ENCODE measurements around the gene RNF44. TPM values are rescaled to one million over a fixed set of nuclear protein-coding genes. Genes with fewer than 3 reads are reported as not detected.

RNF44 gene
- total and polyA plus RNA-seq, 2 donors (not counting 3 experiments of a cell fraction or from before 2014, with no cell fraction given), result 19.8 to 50.2 TPM

DNA sequence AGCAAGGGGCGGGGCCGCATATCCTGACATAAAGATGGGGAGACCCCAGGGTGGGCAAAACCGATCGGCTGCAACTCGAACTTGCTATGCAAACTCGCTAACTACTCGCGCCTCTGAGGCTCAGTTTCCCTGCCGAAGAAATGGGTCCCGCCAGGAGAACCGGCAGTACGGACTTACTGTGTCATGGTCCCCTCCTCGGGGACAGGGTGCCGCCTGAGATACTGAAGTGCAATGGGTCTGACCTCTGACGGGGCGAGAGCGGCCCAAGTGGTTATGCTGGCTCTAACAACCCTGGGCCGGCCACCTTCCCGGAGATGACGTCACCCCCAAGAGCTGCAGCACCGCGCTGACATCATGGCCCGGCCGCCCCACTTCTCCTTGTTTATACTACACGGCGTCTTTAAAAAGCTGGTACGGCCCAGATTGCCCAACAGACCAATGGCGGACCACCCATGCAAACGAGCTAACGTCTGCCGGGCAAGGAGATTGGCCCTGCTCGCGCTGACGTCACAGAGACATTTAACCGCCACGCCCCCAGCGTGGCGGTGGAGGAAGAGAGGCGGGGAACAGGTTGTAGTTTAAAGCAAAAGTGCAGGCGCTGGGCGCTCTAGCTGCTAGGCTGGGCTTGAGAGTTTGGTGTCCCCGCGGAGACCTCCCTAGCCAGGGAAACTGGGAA is 490 bp upstream of the RNF44 start:
- peak; percentile 98 for FAIRE-seq
- no TSS peak for BruUV-seq (replicated peaks)
- POLR2A ChIA-PET, result interaction anchor here (0.5 to 1.6 kb wide), 5 partner anchors 90 to 457 kb away, joined by 4 to 6 read pairs (median 4); partner anchors contain the start of genes FAF2 and NOP16

DNA sequence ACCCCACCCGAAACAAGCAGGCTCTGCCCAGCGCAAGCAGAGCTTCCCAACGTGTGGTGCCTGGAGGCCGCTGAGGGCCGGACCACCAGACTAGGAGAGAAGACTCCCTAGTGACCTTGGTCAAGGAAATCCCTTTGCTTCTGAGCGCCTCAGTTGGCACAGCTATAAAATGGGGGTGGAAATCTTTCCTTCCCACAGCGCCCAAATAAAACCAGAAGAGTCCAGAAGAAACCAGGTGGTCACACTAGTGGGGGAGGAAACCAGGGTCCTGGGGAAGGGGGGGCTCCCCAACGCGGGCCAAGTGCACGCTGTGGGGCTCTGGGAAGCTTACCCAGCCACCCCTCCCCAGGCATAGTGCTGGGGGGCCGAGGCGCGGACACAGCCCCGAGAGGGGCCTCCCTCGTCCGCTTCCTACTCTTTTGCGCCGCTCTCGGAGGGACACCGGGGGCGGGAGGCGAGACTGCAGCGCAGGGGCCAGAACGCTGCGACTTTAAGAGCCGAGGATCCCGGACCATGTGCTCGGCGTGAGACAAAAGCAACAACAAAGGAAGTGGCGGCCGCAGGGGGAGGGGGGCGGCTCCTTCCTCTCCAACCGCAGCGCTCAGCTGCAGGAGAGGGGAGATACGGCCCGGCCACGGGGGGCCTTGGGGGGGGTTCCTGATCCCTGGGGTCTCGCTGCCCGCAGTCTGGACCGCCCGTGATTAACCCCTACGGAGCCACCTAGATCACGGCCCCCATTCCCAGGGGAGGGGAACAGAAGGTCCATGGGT is 885 bp downstream of the RNF44 start:
- ChIA-PET POLR2A (interaction anchor here (0.6 kb wide), 2 partner anchors 11 to 470 kb away, joined by 3 to 5 read pairs; partner anchors contain the start of gene UIMC1), CTCF (interaction anchor here (1.0 to 5.0 kb wide), 5 partner anchors 34 to 171 kb away, joined by 3 to 27 read pairs (median 3); partner anchors contain the start of genes ARL10, CLTB and FAF2)
- peak; percentile 82 for DNase-seq (ENCODE audit: low read depth, low spot score)
- TF ChIP-seq GATA2 (IDR thresholded peaks at IDR 0.05; ENCODE audit: insufficient read depth, insufficient read length, low read depth, low read length) (no peak), POLR2AphosphoS5 (IDR thresholded peaks at IDR 0.05; ENCODE audit: insufficient read depth, low read depth, low read length) (peak; percentile 26), POLR2A (IDR thresholded peaks at IDR 0.05; ENCODE audit: low read depth, low read length) (peak; percentile 76), MYC (IDR thresholded peaks at IDR 0.05; ENCODE audit: low read depth, low read length) (peak; percentile 94)
- TF ChIP-seq, protein P1, sequence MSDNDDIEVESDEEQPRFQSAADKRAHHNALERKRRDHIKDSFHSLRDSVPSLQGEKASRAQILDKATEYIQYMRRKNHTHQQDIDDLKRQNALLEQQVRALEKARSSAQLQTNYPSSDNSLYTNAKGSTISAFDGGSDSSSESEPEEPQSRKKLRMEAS (IDR thresholded peaks at IDR 0.05; ENCODE audit: insufficient read depth, insufficient read length), result peak; percentile 93
- Histone ChIP-seq H3K4me1 (ENCODE audit: control insufficient read depth, extremely low read depth, insufficient read depth, low read length) (peaks cover 44% of the 10 kb centered on the region), H3K4me2 (ENCODE audit: insufficient read depth, low read length) (peak overlapping the region; percentile 70), H3K27ac (ENCODE audit: insufficient read depth, low read depth, low read length) (peak overlapping the region; percentile 83), H4K20me1 (replicated peaks; ENCODE audit: control insufficient read depth, extremely low read depth, insufficient read depth, low read length) (no peaks in the 10 kb centered on the region), H3K9me1 (replicated peaks; ENCODE audit: control insufficient read depth, extremely low read depth, insufficient read depth, low read length) (no peaks in the 10 kb centered on the region), H3K9me3 (replicated peaks; ENCODE audit: control insufficient read depth, insufficient read depth, low read length) (no peaks in the 10 kb centered on the region), H3K9ac (replicated peaks; ENCODE audit: extremely low read depth, insufficient read depth, low read length) (peak overlapping the region; percentile 86), H3K4me3 (replicated peaks in 1 of 3; ENCODE audit: insufficient read depth in 1 of 3, low read depth in 1 of 3, low read length in 3 of 3) (peak overlapping the region; percentile 53 to 79 (median 73)), H3K36me3 (ENCODE audit: control insufficient read depth in 2 of 2, extremely low read depth in 1 of 2, insufficient read depth in 2 of 2, low read length in 2 of 2) (peaks cover 0 to 6% of the 10 kb centered on the region in 2 experiments), H3K79me2 (ENCODE audit: control insufficient read depth, insufficient read depth, low read length) (peaks cover 33% of the 10 kb centered on the region), H2AFZ (ENCODE audit: low read depth, low read length) (peak overlapping the region; percentile 4), H3K27me3 (ENCODE audit: control insufficient read depth in 2 of 2, insufficient read depth in 2 of 2, low read length in 2 of 2) (no peaks in the 10 kb centered on the region)
- peak; percentile 89 for FAIRE-seq
- TSS peak; percentile 28 for BruUV-seq (replicated peaks)
- dilution Hi-C loops (cut with MboI; ENCODE audit: extremely low pct_ligation_motif_present, low sequenced_read_pairs), result no loop called here
- intact Hi-C loops (cut with micrococcal nuclease), result loop anchor here (2.0 to 10.0 kb wide), 4 partner anchors 78 to 958 kb away; partner anchors contain the start of genes KIAA1191 and PDLIM7

More for the DNA sequence above, 490 bp upstream of the RNF44 start:
- dilution Hi-C loops (cut with MboI; ENCODE audit: extremely low pct_ligation_motif_present, low sequenced_read_pairs), result no loop called here
- intact Hi-C loops (cut with micrococcal nuclease), result loop anchor here (1.0 to 10.0 kb wide), 9 partner anchors 77 to 957 kb away; partner anchors contain the start of genes CLTB, FAF2, HIGD2A and KIAA1191
- peak overlapping the region; percentile 83 for H3K27ac ChIP-seq (ENCODE audit: insufficient read depth, low read depth, low read length)
- H2AFZ ChIP-seq (ENCODE audit: low read depth, low read length), result peak overlapping the region; percentile 88
- CTCF ChIA-PET, result interaction anchor here (0.7 to 5.0 kb wide), 10 partner anchors 21 to 123 kb away, joined by 3 to 27 read pairs (median 4); partner anchors contain the start of genes CLTB and FAF2
- H3K27me3 ChIP-seq (ENCODE audit: control insufficient read depth in 2 of 2, insufficient read depth in 2 of 2, low read length in 2 of 2), result no peaks in the 10 kb centered on the region
- DNase-seq (ENCODE audit: low read depth, low spot score), result peak; percentile 99
- no peaks in the 10 kb centered on the region for H3K9me3 ChIP-seq (replicated peaks; ENCODE audit: control insufficient read depth, insufficient read depth, low read length)
- peaks cover 58% of the 10 kb centered on the region for H3K4me1 ChIP-seq (ENCODE audit: control insufficient read depth, extremely low read depth, insufficient read depth, low read length)
- peaks cover 33% of the 10 kb centered on the region for H3K79me2 ChIP-seq (ENCODE audit: control insufficient read depth, insufficient read depth, low read length)
- no peaks in the 10 kb centered on the region for H4K20me1 ChIP-seq (replicated peaks; ENCODE audit: control insufficient read depth, extremely low read depth, insufficient read depth, low read length)
- H3K4me3 ChIP-seq (replicated peaks in 1 of 3; ENCODE audit: insufficient read depth in 1 of 3, low read depth in 1 of 3, low read length in 3 of 3), result peak overlapping the region; percentile 68 to 79 (median 79)
- no peaks in the 10 kb centered on the region for H3K9me1 ChIP-seq (replicated peaks; ENCODE audit: control insufficient read depth, extremely low read depth, insufficient read depth, low read length)
- H3K9ac ChIP-seq (replicated peaks; ENCODE audit: extremely low read depth, insufficient read depth, low read length), result peak overlapping the region; percentile 86
- H3K36me3 ChIP-seq (ENCODE audit: control insufficient read depth in 2 of 2, extremely low read depth in 1 of 2, insufficient read depth in 2 of 2, low read length in 2 of 2), result peaks cover 0 to 1% of the 10 kb centered on the region in 2 experiments
- H3K4me2 ChIP-seq (ENCODE audit: insufficient read depth, low read length), result peak overlapping the region; percentile 76
- TF ChIP-seq JUN (IDR thresholded peaks at IDR 0.05; ENCODE audit: borderline replicate concordance, insufficient read depth, insufficient read length, low read depth), result peak; percentile 85
- no peak for TF ChIP-seq POLR2AphosphoS5 (IDR thresholded peaks at IDR 0.05; ENCODE audit: insufficient read depth, low read depth, low read length)
